SK-N-MC (cell line): ENCODE measurements around the gene PNMT.

ENCODE experiments used
- EZH2 ChIP-seq: fragments of 200-600 bp; sonication (generic); IDR thresholded peaks from one replicate; pipeline ENCODE4 v1.6.1; 2017; ENCODE audit warnings: antibody characterized with exemption
- FOXP2 ChIP-seq: optimal IDR thresholded peaks from 2 replicates; pipeline ENCODE3; 2011; ENCODE audit warnings: mild to moderate bottlenecking, moderate library complexity; ENCODE audit not compliant: insufficient read depth; ENCODE audit errors: extremely low read length, control extremely low read depth
- POLR2AphosphoS5 ChIP-seq: IDR thresholded peaks from 2 replicates; pipeline ENCODE4 v1.6.1; 2012; ENCODE audit warnings: mild to moderate bottlenecking, low read depth, low read length, borderline replicate concordance

DNA sequence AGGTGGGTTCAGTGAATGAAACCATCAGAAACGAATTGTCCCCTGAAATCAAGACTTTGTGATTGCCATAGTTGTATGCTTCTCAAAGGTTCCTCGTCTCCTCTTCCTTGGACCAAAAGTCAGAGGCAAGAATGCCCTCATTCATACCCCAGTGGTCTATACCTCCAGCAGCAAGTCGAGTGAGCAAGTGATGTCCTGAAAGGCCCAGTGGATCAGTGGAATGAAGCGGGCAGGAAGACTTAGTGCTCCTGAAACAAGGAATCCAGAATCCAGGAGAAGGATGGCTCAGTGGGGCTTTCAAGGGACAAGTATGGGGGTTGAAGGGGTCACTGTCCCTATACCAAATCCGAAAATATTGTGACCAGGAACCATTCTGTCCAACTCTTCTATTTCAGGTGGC is 26.3 kb downstream of the PNMT start:
- TF ChIP-seq POLR2AphosphoS5: no peak
- no peak for TF ChIP-seq EZH2
- TF ChIP-seq FOXP2: no peak
